ENCODE measurements around the gene SLC9A9. TPM values are rescaled to one million over a fixed set of nuclear protein-coding genes. Genes with fewer than 3 reads are reported as not detected.

Gene SLC9A9
- total RNA-seq, 1 experiment from 2014 or later = not detected

DNA sequence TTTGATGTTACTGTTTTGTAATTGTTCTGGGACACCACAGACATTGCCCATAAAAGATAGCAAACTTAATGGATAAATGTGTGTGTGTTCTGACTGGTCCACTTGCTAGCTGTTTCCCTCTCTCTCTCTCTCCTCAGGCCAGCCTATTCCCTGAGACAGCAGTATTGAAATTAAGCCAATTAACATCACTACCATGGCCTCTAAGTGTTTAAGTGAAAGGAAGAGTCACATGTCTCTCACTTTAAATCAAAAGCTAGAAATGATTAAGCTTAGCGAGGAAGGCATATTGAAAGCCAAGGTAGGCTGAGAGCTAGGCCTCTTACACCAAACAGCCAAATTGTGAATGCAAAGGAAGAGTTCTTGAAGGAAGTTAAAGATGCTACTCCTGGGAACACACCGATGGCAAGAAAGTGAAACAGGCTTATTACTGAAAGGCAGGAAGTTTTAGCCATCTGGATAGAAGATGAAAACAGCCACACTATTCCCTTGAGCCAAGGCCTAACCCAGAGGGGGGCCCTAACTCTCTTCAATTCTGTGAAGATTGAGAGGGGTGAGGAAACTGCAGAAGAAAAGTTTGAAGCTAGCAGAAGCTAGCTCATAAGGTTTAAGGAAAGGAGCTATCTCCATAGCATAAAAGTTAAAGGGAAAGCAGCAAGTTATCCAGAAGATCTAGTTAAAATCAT, 433.6 kb downstream of the SLC9A9 start:
- Mint-ChIP-seq H3K36me3 (ENCODE audit: insufficient read depth, unreplicated experiment) (no peaks in the 10 kb centered on the region), H3K27me3 (ENCODE audit: insufficient read depth, unreplicated experiment) (peaks cover 25% of the 10 kb centered on the region), H3K4me3 (ENCODE audit: unreplicated experiment) (no peak overlapping the region), H3K4me1 (ENCODE audit: low read depth, unreplicated experiment) (no peaks in the 10 kb centered on the region), H3K9me3 (ENCODE audit: unreplicated experiment) (no peaks in the 10 kb centered on the region), H3K27ac (ENCODE audit: unreplicated experiment) (no peak overlapping the region)
- no peak for DNase-seq
- CTCF ChIA-PET = no interaction called here
- no peaks in the 10 kb centered on the region for H3K9me3 ChIP-seq
- TF ChIP-seq, protein P1, sequence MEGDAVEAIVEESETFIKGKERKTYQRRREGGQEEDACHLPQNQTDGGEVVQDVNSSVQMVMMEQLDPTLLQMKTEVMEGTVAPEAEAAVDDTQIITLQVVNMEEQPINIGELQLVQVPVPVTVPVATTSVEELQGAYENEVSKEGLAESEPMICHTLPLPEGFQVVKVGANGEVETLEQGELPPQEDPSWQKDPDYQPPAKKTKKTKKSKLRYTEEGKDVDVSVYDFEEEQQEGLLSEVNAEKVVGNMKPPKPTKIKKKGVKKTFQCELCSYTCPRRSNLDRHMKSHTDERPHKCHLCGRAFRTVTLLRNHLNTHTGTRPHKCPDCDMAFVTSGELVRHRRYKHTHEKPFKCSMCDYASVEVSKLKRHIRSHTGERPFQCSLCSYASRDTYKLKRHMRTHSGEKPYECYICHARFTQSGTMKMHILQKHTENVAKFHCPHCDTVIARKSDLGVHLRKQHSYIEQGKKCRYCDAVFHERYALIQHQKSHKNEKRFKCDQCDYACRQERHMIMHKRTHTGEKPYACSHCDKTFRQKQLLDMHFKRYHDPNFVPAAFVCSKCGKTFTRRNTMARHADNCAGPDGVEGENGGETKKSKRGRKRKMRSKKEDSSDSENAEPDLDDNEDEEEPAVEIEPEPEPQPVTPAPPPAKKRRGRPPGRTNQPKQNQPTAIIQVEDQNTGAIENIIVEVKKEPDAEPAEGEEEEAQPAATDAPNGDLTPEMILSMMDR (IDR thresholded peaks at IDR 0.05; ENCODE audit: insufficient read depth in 1 of 2, low read depth in 1 of 2, low read length in 1 of 2, severe bottlenecking in 1 of 2, unreplicated experiment in 1 of 2) = no peak
- no peaks in the 10 kb centered on the region for H3K4me1 ChIP-seq
- H3K27me3 ChIP-seq (replicated peaks; ENCODE audit: control insufficient read depth, insufficient read depth, low read length) = no peaks in the 10 kb centered on the region
- no peak overlapping the region for H3K4me3 ChIP-seq (ENCODE audit: low read depth, low read length)
- no peaks in the 10 kb centered on the region for H3K36me3 ChIP-seq (ENCODE audit: control insufficient read depth, insufficient read depth, low read length)
- intact Hi-C loops (cut with micrococcal nuclease; ENCODE audit: unreplicated experiment) = no loop called here
- POLR2A ChIA-PET = no interaction called here
- BruUV-seq (replicated peaks) = no TSS peak

- no peaks in the 10 kb centered on the region for H3K27me3 ChIP-seq (replicated peaks; ENCODE audit: control insufficient read depth, insufficient read depth, low read length)
- no TSS peak for BruUV-seq (replicated peaks)
- Mint-ChIP-seq H3K27ac (ENCODE audit: unreplicated experiment) (no peak overlapping the region), H3K36me3 (ENCODE audit: insufficient read depth, unreplicated experiment) (no peaks in the 10 kb centered on the region), H3K9me3 (ENCODE audit: unreplicated experiment) (no peaks in the 10 kb centered on the region), H3K4me3 (ENCODE audit: unreplicated experiment) (no peak overlapping the region), H3K4me1 (ENCODE audit: low read depth, unreplicated experiment) (no peaks in the 10 kb centered on the region), H3K27me3 (ENCODE audit: insufficient read depth, unreplicated experiment) (peaks cover 21% of the 10 kb centered on the region)
- no peaks in the 10 kb centered on the region for H3K4me1 ChIP-seq
- TF ChIP-seq, protein P1 (IDR thresholded peaks at IDR 0.05; ENCODE audit: insufficient read depth in 1 of 2, low read depth in 1 of 2, low read length in 1 of 2, severe bottlenecking in 1 of 2, unreplicated experiment in 1 of 2) = no peak
- CTCF ChIA-PET = no interaction called here
- DNase-seq = no peak
- intact Hi-C loops (cut with micrococcal nuclease; ENCODE audit: unreplicated experiment) = no loop called here
- H3K36me3 ChIP-seq (ENCODE audit: control insufficient read depth, insufficient read depth, low read length) = no peaks in the 10 kb centered on the region
- no peak overlapping the region for H3K4me3 ChIP-seq (ENCODE audit: low read depth, low read length)
- POLR2A ChIA-PET = no interaction called here
- no peaks in the 10 kb centered on the region for H3K9me3 ChIP-seq
Measured at GRCh38 chr3:143413372-143413771, 434.9 kb downstream of the SLC9A9 start.

DNA sequence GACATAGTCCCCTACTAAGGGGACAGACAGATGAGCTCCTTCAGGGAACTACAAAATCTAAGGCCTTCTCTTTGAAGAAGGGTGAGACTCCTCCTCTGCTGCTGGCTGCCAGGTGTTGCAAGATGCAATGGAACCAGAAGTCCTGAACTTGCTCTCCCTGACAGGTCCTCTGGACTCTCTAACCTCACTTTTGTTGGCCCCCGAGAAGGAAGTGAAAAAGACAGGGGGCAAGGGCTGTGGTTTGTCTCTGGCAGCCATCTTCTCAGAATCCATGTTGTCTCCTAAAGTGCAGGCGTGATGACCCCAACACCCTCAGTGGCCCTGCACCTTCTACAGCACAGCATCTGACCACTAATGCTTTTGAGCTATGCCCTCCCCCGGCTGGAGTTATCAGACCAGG, 436.2 kb downstream of the SLC9A9 start:
- Mint-ChIP-seq H3K27me3 (ENCODE audit: insufficient read depth, unreplicated experiment) (peaks cover 18% of the 10 kb centered on the region), H3K4me3 (ENCODE audit: unreplicated experiment) (no peak overlapping the region), H3K36me3 (ENCODE audit: insufficient read depth, unreplicated experiment) (no peaks in the 10 kb centered on the region), H3K9me3 (ENCODE audit: unreplicated experiment) (no peaks in the 10 kb centered on the region), H3K27ac (ENCODE audit: unreplicated experiment) (no peak overlapping the region), H3K4me1 (ENCODE audit: low read depth, unreplicated experiment) (no peaks in the 10 kb centered on the region)
- no peaks in the 10 kb centered on the region for H3K27me3 ChIP-seq (replicated peaks; ENCODE audit: control insufficient read depth, insufficient read depth, low read length)
- no peaks in the 10 kb centered on the region for H3K9me3 ChIP-seq
- BruUV-seq (replicated peaks) = no TSS peak
- CTCF ChIA-PET = no interaction called here
- no peak for DNase-seq
- TF ChIP-seq, protein P1 (IDR thresholded peaks at IDR 0.05; ENCODE audit: insufficient read depth in 1 of 2, low read depth in 1 of 2, low read length in 1 of 2, severe bottlenecking in 1 of 2, unreplicated experiment in 1 of 2) = no peak
- no peaks in the 10 kb centered on the region for H3K36me3 ChIP-seq (ENCODE audit: control insufficient read depth, insufficient read depth, low read length)
- no peak overlapping the region for H3K4me3 ChIP-seq (ENCODE audit: low read depth, low read length)
- POLR2A ChIA-PET = no interaction called here
- intact Hi-C loops (cut with micrococcal nuclease; ENCODE audit: unreplicated experiment) = no loop called here
- no peaks in the 10 kb centered on the region for H3K4me1 ChIP-seq
